ENCODE measurements around the gene TRABD2A.
"Not testable (repeated sequence)": the region's sequence is repeated elsewhere in the genome, so short reads cannot be mapped to it uniquely, and the experiment has no call there.

Gene TRABD2A

GRCh38 chr2:84880395-84880644 is 564 bp downstream of the TRABD2A start:
- TF ChIP-seq TAF1 (IDR thresholded peaks at IDR 0.05; ENCODE audit: low read depth, low read length) = no peak
- no peak for TF ChIP-seq POU2F2 (IDR thresholded peaks at IDR 0.05; ENCODE audit: low read depth, low read length)
- TF ChIP-seq POLR2AphosphoS5 (IDR thresholded peaks at IDR 0.05; ENCODE audit: low read depth, low read length) = no peak
- no peak for TF ChIP-seq PAX5 (IDR thresholded peaks at IDR 0.05; ENCODE audit: insufficient read depth, low read length, severe bottlenecking)
- no peak for TF ChIP-seq SPI1 (IDR thresholded peaks at IDR 0.05; ENCODE audit: low read depth, low read length)
- no peak for TF ChIP-seq POLR2A (IDR thresholded peaks at IDR 0.05; ENCODE audit: low read depth, low read length)
- no peak for DNase-seq (ENCODE audit: insufficient read length, low spot score)
- FAIRE-seq = no peak

- FAIRE-seq (peak; percentile 87), DNase-seq (ENCODE audit: insufficient read length, low spot score) (peak; percentile 45)
- peak; percentile 90 for TF ChIP-seq SPI1 (IDR thresholded peaks at IDR 0.05; ENCODE audit: low read depth, low read length)
- TF ChIP-seq POU2F2 (IDR thresholded peaks at IDR 0.05; ENCODE audit: low read depth, low read length) = no peak
Measured at GRCh38 chr2:84879584-84880394, 1.1 kb downstream of the TRABD2A start.

GRCh38 chr2:84878896-84879583 is 1.8 kb downstream of the TRABD2A start:
- TF ChIP-seq POLR2A (IDR thresholded peaks at IDR 0.05; ENCODE audit: low read depth, low read length) (no peak), SPI1 (IDR thresholded peaks at IDR 0.05; ENCODE audit: low read depth, low read length) (no peak)
- DNase-seq (ENCODE audit: insufficient read length, low spot score) = no peak

GRCh38 chr2:84878459-84878858 is 2.4 kb downstream of the TRABD2A start:
- TF ChIP-seq TAF1 (IDR thresholded peaks at IDR 0.05; ENCODE audit: low read depth, low read length) (no peak), PAX5 (IDR thresholded peaks at IDR 0.05; ENCODE audit: insufficient read depth, low read length, severe bottlenecking) (no peak), POLR2A (IDR thresholded peaks at IDR 0.05; ENCODE audit: low read depth, low read length) (no peak), SPI1 (IDR thresholded peaks at IDR 0.05; ENCODE audit: low read depth, low read length) (no peak), POU2F2 (IDR thresholded peaks at IDR 0.05; ENCODE audit: low read depth, low read length) (no peak), POLR2AphosphoS5 (IDR thresholded peaks at IDR 0.05; ENCODE audit: low read depth, low read length) (no peak)
- DNase-seq (ENCODE audit: insufficient read length, low spot score) (no peak), FAIRE-seq (no peak)

More at GRCh38 chr2:84878896-84879583, 1.8 kb downstream of the TRABD2A start:
- no peak for FAIRE-seq

GRCh38 chr2:84876369-84876768 is 4.5 kb downstream of the TRABD2A start:
- TF ChIP-seq SPI1 (IDR thresholded peaks at IDR 0.05; ENCODE audit: low read depth, low read length) (no peak), POLR2A (IDR thresholded peaks at IDR 0.05; ENCODE audit: low read depth, low read length) (no peak), PAX5 (IDR thresholded peaks at IDR 0.05; ENCODE audit: insufficient read depth, low read length, severe bottlenecking) (no peak), POLR2AphosphoS5 (IDR thresholded peaks at IDR 0.05; ENCODE audit: low read depth, low read length) (no peak), TAF1 (IDR thresholded peaks at IDR 0.05; ENCODE audit: low read depth, low read length) (no peak), POU2F2 (IDR thresholded peaks at IDR 0.05; ENCODE audit: low read depth, low read length) (no peak)
- FAIRE-seq (no peak), DNase-seq (ENCODE audit: insufficient read length, low spot score) (no peak)

- not testable (repeated sequence) for FAIRE-seq; DNase-seq (ENCODE audit: insufficient read length, low spot score)
Measured at GRCh38 chr2:84875619-84876018, 5.3 kb downstream of the TRABD2A start.

- no peak for TF ChIP-seq POLR2A (IDR thresholded peaks at IDR 0.05; ENCODE audit: low read depth, low read length)
- TF ChIP-seq POU2F2 (IDR thresholded peaks at IDR 0.05; ENCODE audit: low read depth, low read length) = no peak
- no peak for TF ChIP-seq POLR2AphosphoS5 (IDR thresholded peaks at IDR 0.05; ENCODE audit: low read depth, low read length)
- no peak for TF ChIP-seq PAX5 (IDR thresholded peaks at IDR 0.05; ENCODE audit: insufficient read depth, low read length, severe bottlenecking)
- TF ChIP-seq SPI1 (IDR thresholded peaks at IDR 0.05; ENCODE audit: low read depth, low read length) = no peak
- TF ChIP-seq TAF1 (IDR thresholded peaks at IDR 0.05; ENCODE audit: low read depth, low read length) = no peak
- FAIRE-seq (no peak), DNase-seq (ENCODE audit: insufficient read length, low spot score) (no peak)
Measured at GRCh38 chr2:84875213-84875560, 5.7 kb downstream of the TRABD2A start.

- TF ChIP-seq POLR2AphosphoS5 (IDR thresholded peaks at IDR 0.05; ENCODE audit: low read depth, low read length) (no peak), PAX5 (IDR thresholded peaks at IDR 0.05; ENCODE audit: insufficient read depth, low read length, severe bottlenecking) (no peak), SPI1 (IDR thresholded peaks at IDR 0.05; ENCODE audit: low read depth, low read length) (no peak), TAF1 (IDR thresholded peaks at IDR 0.05; ENCODE audit: low read depth, low read length) (no peak)
- DNase-seq (ENCODE audit: insufficient read length, low spot score) (no peak), FAIRE-seq (no peak)
Measured at GRCh38 chr2:84874381-84875212, 6.3 kb downstream of the TRABD2A start.

- no peak for TF ChIP-seq POLR2A (IDR thresholded peaks at IDR 0.05; ENCODE audit: low read depth, low read length)
- TF ChIP-seq POLR2AphosphoS5 (IDR thresholded peaks at IDR 0.05; ENCODE audit: low read depth, low read length) = no peak
- no peak for TF ChIP-seq PAX5 (IDR thresholded peaks at IDR 0.05; ENCODE audit: insufficient read depth, low read length, severe bottlenecking)
- TF ChIP-seq TAF1 (IDR thresholded peaks at IDR 0.05; ENCODE audit: low read depth, low read length) = no peak
- no peak for TF ChIP-seq POU2F2 (IDR thresholded peaks at IDR 0.05; ENCODE audit: low read depth, low read length)
- no peak for TF ChIP-seq SPI1 (IDR thresholded peaks at IDR 0.05; ENCODE audit: low read depth, low read length)
- FAIRE-seq = no peak
- DNase-seq (ENCODE audit: insufficient read length, low spot score) = no peak
Measured at GRCh38 chr2:84873350-84873749, 7.5 kb downstream of the TRABD2A start.

GRCh38 chr2:84872691-84873090 is 8.2 kb downstream of the TRABD2A start:
- not testable (repeated sequence) for DNase-seq (ENCODE audit: insufficient read length, low spot score); FAIRE-seq

All from GM12891 (cell line).